GM18519 (cell line): ENCODE measurements around the gene NPL.

Source experiments
- ATAC-seq: cut with Tn5 transposase; IDR thresholded peaks from one replicate; pipeline ENCODE4 v1.9.1; 2021; ENCODE audit warnings: mild to moderate bottlenecking, moderate library complexity; ENCODE audit not compliant: unreplicated experiment, low FRiP score

The NPL gene

GRCh38 chr1:182777386-182777785 is 12.2 kb upstream of the NPL start:
- ATAC-seq, result no peak

- no peak for ATAC-seq
Measured at GRCh38 chr1:182778862-182779261, 10.7 kb upstream of the NPL start.

- no peak for ATAC-seq
Measured at GRCh38 chr1:182779530-182779929, 10.0 kb upstream of the NPL start.

GRCh38 chr1:182781841-182782586 is 7.6 kb upstream of the NPL start:
- no peak for ATAC-seq

- ATAC-seq, result no peak
Measured at GRCh38 chr1:182782587-182782913, 7.0 kb upstream of the NPL start.

GRCh38 chr1:182783068-182783467 is 6.5 kb upstream of the NPL start:
- no peak for ATAC-seq

- no peak for ATAC-seq
Measured at GRCh38 chr1:182784556-182785171, 4.9 kb upstream of the NPL start.

GRCh38 chr1:182785181-182785580 is 4.4 kb upstream of the NPL start:
- ATAC-seq, result no peak

- ATAC-seq, result no peak
Measured at GRCh38 chr1:182786223-182786994, 3.2 kb upstream of the NPL start.

GRCh38 chr1:182786995-182787324 is 2.6 kb upstream of the NPL start:
- no peak for ATAC-seq

- ATAC-seq, result no peak
Measured at GRCh38 chr1:182791281-182792179, 2.0 kb downstream of the NPL start.

GRCh38 chr1:182794091-182794490 is 4.5 kb downstream of the NPL start:
- no peak for ATAC-seq

GRCh38 chr1:182794676-182795201 is 5.2 kb downstream of the NPL start:
- ATAC-seq, result no peak

GRCh38 chr1:182795563-182796228 is 6.1 kb downstream of the NPL start:
- ATAC-seq, result no peak

GRCh38 chr1:182802006-182802803 is 12.6 kb downstream of the NPL start:
- no peak for ATAC-seq

- ATAC-seq, result no peak
Measured at GRCh38 chr1:182803846-182804245, 14.3 kb downstream of the NPL start.

GRCh38 chr1:182806015-182806678 is 16.6 kb downstream of the NPL start:
- no peak for ATAC-seq

GRCh38 chr1:182807907-182808306 is 18.3 kb downstream of the NPL start:
- no peak for ATAC-seq
